Measurements from ENCODE around the gene ABI1. TPM values are rescaled to one million over a fixed set of nuclear protein-coding genes. Genes with fewer than 3 reads are reported as not detected.

Gene ABI1
- polyA plus RNA-seq, 1 donor from 2014 or later: 50.4 TPM

- no peaks in the 10 kb centered on the region for H3K79me2 ChIP-seq (replicated peaks; ENCODE audit: insufficient read depth, low read length)
- H3K27me3 ChIP-seq (ENCODE audit: insufficient read depth, low read depth, low read length): no peaks in the 10 kb centered on the region
- H4K20me1 ChIP-seq (ENCODE audit: insufficient read depth): no peaks in the 10 kb centered on the region
- H3K9ac ChIP-seq (ENCODE audit: low read length): no peak overlapping the region
- no peaks in the 10 kb centered on the region for H3K9me3 ChIP-seq (ENCODE audit: low read length)
- no peak overlapping the region for H2AFZ ChIP-seq (ENCODE audit: low read depth, low read length)
- no peaks in the 10 kb centered on the region for H3K9me2 ChIP-seq (ENCODE audit: insufficient read depth, low read length)
- no peak overlapping the region for H3K4me2 ChIP-seq (ENCODE audit: low read length)
- H3K27ac ChIP-seq (ENCODE audit: low read length): no peak overlapping the region
- no peaks in the 10 kb centered on the region for H3F3A ChIP-seq (ENCODE audit: insufficient read depth, low read length, poor library complexity, severe bottlenecking)
- H3K36me3 ChIP-seq (ENCODE audit: insufficient read depth, low read length): peaks cover 5% of the 10 kb centered on the region
- TF ChIP-seq EZH2 (IDR thresholded peaks at IDR 0.05; ENCODE audit: borderline replicate concordance, insufficient read depth, low read length, poor library complexity, severe bottlenecking) (no peak), MXI1 (conservative IDR thresholded peaks at IDR 0.05; ENCODE audit: poor library complexity, severe bottlenecking) (no peak), SMC3 (conservative IDR thresholded peaks at IDR 0.05; ENCODE audit: poor library complexity) (peak; percentile 92), RAD21 (conservative IDR thresholded peaks at IDR 0.05) (peak; percentile 86), CTCF (IDR thresholded peaks at IDR 0.05; ENCODE audit: poor library complexity, severe bottlenecking) (peak; percentile 86), TAF1 (IDR thresholded peaks at IDR 0.05; ENCODE audit: low read depth) (no peak), REST (IDR thresholded peaks at IDR 0.05; ENCODE audit: borderline replicate concordance) (no peak)
- no peak overlapping the region for H3K4me3 ChIP-seq (ENCODE audit: low read length)
Measured at GRCh38 chr10:26725837-26726727, 134.7 kb downstream of the ABI1 start.

GRCh38 chr10:26723016-26723415 is 137.7 kb downstream of the ABI1 start:
- Histone ChIP-seq H3K9me3 (ENCODE audit: low read length) (no peaks in the 10 kb centered on the region), H3K79me2 (replicated peaks; ENCODE audit: insufficient read depth, low read length) (no peaks in the 10 kb centered on the region), H3K4me3 (ENCODE audit: low read length) (no peak overlapping the region), H3K9me2 (ENCODE audit: insufficient read depth, low read length) (no peaks in the 10 kb centered on the region), H3K9ac (ENCODE audit: low read length) (no peak overlapping the region), H3K27ac (ENCODE audit: low read length) (no peak overlapping the region), H3K27me3 (ENCODE audit: insufficient read depth, low read depth, low read length) (no peaks in the 10 kb centered on the region), H2AFZ (ENCODE audit: low read depth, low read length) (no peak overlapping the region), H4K20me1 (ENCODE audit: insufficient read depth) (no peaks in the 10 kb centered on the region), H3K36me3 (ENCODE audit: insufficient read depth, low read length) (peaks cover 5% of the 10 kb centered on the region), H3F3A (ENCODE audit: insufficient read depth, low read length, poor library complexity, severe bottlenecking) (no peaks in the 10 kb centered on the region), H3K4me2 (ENCODE audit: low read length) (no peak overlapping the region)
- TF ChIP-seq REST (IDR thresholded peaks at IDR 0.05; ENCODE audit: borderline replicate concordance): no peak
- TF ChIP-seq EZH2 (IDR thresholded peaks at IDR 0.05; ENCODE audit: borderline replicate concordance, insufficient read depth, low read length, poor library complexity, severe bottlenecking): no peak
- TF ChIP-seq MXI1 (conservative IDR thresholded peaks at IDR 0.05; ENCODE audit: poor library complexity, severe bottlenecking): no peak
- TF ChIP-seq POLR2AphosphoS5 (IDR thresholded peaks at IDR 0.05): no peak
- no peak for TF ChIP-seq CTCF (IDR thresholded peaks at IDR 0.05; ENCODE audit: poor library complexity, severe bottlenecking)
- no peak for TF ChIP-seq TAF1 (IDR thresholded peaks at IDR 0.05; ENCODE audit: low read depth)
- no peak for TF ChIP-seq RAD21 (conservative IDR thresholded peaks at IDR 0.05)
- no peak for TF ChIP-seq SMC3 (conservative IDR thresholded peaks at IDR 0.05; ENCODE audit: poor library complexity)
- TF ChIP-seq EP300 (conservative IDR thresholded peaks at IDR 0.05; ENCODE audit: poor library complexity, severe bottlenecking): no peak
